ES-I3 (cell line): ENCODE measurements around the gene MYO7B.

Source experiments
- H3K36me3 ChIP-seq: 2 replicates; pipeline ENCODE4 v1.6.1; 2013; ENCODE audit warnings: mild to moderate bottlenecking, low read length, control low read depth, moderate library complexity; ENCODE audit not compliant: insufficient read depth
- H3K4me1 ChIP-seq: 2 replicates; pipeline ENCODE4 v1.6.1; 2013; ENCODE audit warnings: mild to moderate bottlenecking, control low read depth, low read length; ENCODE audit not compliant: insufficient read depth
- H3K9ac ChIP-seq: 2 replicates; pipeline ENCODE4 v1.6.1; 2013; ENCODE audit warnings: low read depth, mild to moderate bottlenecking, low read length, moderate library complexity
- H3K9me3 ChIP-seq: 2 replicates; pipeline ENCODE4 v1.6.1; 2013; ENCODE audit warnings: mild to moderate bottlenecking, low read length, moderate library complexity; ENCODE audit not compliant: control insufficient read depth, insufficient read depth

Gene MYO7B

DNA sequence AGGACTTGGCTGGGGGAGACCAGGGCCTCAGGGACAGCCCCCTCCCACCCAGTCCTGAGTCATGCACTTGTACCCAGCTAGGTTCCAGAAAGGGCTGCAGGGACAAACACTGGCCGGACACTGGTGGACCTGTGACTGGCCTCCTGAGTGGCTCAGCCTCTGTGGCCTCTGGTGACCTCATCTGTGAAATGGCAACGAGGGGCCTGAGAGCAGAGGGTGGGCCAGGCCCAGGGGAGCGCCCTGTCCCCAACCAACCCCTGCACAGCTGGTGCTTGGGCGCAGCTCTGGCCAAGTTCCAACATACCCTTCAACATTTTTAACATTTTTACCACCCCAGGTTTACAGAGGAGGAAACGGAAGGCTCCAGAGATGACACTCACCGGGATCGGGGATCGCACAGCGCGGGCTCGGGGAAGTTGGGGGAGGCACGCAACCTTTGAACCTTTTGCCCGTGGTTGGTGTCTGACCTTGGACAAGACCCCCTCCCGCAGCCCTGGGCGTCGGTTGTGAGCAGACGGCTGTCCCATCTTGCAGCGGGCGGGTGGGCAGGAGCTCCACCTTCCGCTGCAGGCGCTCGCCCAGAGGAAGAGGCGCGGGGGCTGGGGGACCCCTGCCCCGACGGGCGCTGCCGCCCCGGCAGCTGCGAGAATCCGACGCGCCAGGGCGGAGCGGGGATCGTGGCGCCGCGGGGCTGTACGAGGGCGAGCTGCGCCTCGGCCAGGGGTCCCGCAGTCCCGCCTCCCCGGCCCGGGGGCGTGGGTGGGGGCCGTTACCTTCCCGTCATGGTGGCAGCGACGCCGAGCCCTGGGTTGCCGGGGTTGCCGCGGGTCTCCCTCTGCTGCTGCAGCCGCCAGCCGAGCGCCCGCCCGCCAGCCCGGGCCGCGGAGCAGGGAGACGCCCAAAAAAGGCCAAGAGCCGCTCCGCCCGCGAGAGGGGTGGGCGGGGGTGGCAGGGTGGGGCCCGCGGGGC is 139.0 kb downstream of the MYO7B start:
- Histone ChIP-seq H3K9ac (peak overlapping the region; percentile 48), H3K9me3 (no peaks in the 10 kb centered on the region; the same call in 1 of the 2 replicates), H3K4me1 (no peaks in the 10 kb centered on the region), H3K36me3 (no peaks in the 10 kb centered on the region)

DNA sequence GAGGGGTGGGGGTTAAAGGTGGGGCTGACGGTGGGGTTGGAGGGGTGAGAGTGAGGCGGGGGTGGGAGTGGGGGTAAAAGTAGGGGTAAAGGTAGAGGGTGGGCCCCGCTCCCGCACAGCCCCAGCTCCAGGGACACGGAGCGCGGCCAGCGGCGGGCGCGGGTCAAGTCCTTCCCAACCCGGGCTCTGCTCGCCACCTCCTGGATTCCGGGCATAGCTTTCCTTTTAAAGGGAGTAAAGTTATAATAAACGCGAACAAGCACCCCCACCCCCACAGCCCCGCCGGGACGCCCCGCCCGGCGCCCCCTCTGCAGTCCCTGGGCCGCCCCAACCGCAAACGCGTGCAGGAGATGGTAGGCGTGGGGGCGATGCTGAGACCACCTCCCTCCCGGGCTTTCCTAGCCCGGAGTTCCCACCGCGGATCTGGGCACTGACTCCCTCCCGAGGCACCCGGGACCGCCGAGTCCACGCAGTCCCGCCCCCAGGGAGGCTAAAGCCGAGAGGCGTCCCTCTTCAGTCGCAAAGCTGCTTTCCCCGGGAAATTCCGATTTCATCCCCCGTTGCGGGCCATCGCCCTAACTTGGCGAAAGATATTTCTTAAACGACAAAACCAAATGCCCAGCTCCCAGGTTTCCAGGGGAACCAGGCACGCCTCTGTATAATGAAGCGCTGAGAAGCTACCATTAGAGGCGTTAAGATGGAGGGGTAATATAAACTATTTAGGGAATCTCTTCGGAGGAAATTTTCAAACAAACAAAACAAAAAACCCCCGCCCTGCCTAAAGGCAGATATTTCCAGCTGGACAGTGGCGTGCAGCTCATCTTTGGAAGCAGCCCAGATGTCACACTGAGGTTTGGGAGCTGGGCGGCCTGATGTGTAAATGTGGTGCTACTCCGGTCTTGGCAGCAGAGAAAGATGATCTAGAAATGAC is 140.1 kb downstream of the MYO7B start, which contains the start of gene LIMS2:
Gene LIMS2 (minus strand): TSS at position 200 of the 931 bp plus-strand sequence. CDS start 506 bp downstream, outside the sequence.
- Histone ChIP-seq H3K36me3 (no peaks in the 10 kb centered on the region), H3K9ac (peak within 1 kb of the TSS; percentile 67), H3K9me3 (no peaks in the 10 kb centered on the region; the same call in 1 of the 2 replicates), H3K4me1 (no peaks in the 10 kb centered on the region)

DNA sequence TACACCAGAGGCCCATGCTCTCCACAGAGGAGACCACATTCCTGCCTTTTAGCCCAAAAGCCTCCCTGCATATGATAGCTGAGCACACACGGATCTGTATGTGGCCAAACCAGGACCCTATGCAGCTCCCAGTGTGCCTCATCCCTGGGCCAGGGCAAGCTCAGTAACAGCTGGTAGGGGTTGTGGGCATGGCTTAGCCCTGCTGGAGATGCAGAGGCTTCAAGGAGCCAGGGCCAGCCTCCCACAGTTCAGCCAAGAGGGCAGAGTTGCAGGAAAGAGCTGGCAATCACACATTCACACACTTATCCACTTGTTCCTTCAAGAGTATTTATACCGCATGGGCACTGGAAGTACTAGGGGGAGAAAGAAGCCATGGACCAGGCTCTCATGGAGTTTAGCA is 141.4 kb downstream of the MYO7B start:
- Histone ChIP-seq H3K9me3 (no peaks in the 10 kb centered on the region; the same call in 1 of the 2 replicates), H3K9ac (no peak overlapping the region), H3K36me3 (no peaks in the 10 kb centered on the region), H3K4me1 (no peaks in the 10 kb centered on the region)

DNA sequence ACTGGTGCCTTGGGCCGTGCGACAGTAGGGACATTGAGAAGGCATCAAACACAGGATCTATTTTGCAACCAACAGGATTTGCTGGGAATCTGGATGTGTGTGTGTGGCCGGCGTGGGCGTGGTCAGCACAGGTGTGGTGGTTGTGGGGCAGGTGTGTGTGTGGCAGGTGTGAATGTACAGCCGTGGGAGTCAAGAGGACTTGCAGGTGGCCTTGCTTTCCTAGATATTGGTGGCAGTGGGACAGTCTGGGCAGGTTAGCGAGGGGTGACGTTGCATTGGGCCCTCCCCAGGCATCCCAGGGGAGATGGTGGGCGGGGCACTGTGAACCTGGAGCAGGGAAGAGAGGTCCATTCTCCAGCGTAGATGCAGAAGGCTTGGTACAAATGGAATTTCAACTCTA is 143.0 kb downstream of the MYO7B start:
- Histone ChIP-seq H3K9me3 (no peaks in the 10 kb centered on the region; the same call in 1 of the 2 replicates), H3K36me3 (no peaks in the 10 kb centered on the region), H3K4me1 (no peaks in the 10 kb centered on the region), H3K9ac (no peak overlapping the region)

DNA sequence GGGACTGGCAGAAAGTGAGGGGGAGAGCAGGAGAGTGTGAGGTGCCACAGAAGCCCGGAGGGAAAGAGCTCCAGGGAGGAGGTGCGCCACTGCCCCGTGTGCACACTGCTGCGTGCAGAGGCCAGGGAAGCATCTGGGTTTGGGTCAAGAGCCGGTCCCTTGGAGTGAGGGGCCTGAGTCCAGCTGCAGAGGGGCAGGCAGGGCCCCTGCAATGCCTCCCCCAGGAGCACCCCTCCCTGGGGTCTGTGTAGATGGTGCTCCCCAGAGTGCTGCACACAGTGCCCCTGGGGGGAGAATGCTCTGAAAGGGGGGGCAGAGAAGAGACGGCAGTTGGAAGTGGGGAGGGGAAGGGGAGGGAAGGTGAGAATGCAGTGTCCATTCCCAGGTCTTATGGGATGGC is 143.5 kb downstream of the MYO7B start:
- no peaks in the 10 kb centered on the region; the same call in 1 of the 2 replicates for H3K9me3 ChIP-seq
- no peaks in the 10 kb centered on the region for H3K36me3 ChIP-seq
- H3K9ac ChIP-seq: no peak overlapping the region
- 0 out of 2 replicates have a peak, but pooled peaks cover 3% of the 10 kb centered on the region for H3K4me1 ChIP-seq

DNA sequence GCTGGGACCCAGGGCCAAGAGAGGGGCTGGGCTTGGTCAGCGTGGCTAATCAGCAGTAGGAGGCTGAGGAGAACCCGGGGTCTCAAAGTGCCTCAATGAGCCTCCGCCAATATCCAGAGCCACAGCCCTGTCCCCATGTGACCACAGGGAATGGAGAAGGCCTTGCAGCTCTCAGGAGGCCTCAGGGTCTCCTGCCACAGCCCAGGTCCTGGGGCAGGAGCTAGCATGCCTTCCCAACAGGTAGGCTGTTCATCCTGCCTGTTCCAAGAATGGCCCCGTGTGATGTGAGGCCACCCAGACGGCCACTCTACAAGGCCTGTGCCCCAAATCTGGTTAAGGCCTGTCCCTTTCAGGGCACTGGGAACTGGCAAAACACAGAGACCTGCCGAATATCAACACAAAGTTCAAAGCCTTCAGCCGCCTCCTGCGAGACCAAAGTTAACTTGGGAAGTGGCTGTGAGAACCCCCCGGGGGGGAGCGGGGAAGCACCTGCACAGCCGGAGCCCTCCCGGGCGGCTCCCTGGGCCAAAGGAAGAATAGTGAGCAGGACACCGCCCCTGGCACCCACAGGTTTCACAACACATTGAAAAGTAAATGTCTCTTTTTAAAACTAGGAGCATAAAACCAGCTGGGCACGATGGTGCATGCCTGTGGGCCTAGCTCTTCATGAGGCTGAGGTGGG is 144.3 kb downstream of the MYO7B start:
- Histone ChIP-seq H3K4me1 (0 out of 2 replicates have a peak, but pooled peaks cover 4% of the 10 kb centered on the region), H3K36me3 (no peaks in the 10 kb centered on the region), H3K9ac (no peak overlapping the region), H3K9me3 (no peaks in the 10 kb centered on the region; the same call in 1 of the 2 replicates)

DNA sequence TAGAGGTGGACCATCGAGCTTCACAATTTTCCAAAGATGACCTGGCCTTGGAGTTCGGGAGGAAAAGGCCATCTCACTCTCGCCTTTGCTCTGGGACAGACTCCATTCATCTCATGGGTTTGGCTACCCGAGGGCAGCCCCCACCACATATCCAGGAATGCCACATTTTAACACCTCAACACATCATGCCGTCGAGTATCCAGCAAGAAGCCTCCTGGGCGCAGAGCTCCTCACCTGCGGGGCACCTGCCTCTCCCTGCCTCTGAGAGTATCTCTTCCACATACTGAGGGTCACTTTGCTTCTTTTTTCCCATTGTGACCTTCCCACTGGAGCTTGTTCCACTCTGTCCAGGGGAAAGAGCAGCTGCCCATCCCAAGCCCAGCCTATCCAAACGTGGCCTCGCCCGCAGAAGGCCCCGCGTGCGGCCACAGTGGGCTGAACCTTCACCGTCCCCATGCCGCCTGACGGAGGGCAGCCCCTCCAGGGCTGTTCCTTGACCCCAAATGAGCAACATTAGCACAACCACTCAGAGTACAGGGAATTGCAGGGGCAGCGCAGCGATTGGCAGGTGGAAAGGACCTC is 145.3 kb downstream of the MYO7B start:
- Histone ChIP-seq H3K9ac (no peak overlapping the region), H3K4me1 (0 out of 2 replicates have a peak, but pooled peaks cover 4% of the 10 kb centered on the region), H3K36me3 (no peaks in the 10 kb centered on the region), H3K9me3 (no peaks in the 10 kb centered on the region; the same call in 1 of the 2 replicates)

DNA sequence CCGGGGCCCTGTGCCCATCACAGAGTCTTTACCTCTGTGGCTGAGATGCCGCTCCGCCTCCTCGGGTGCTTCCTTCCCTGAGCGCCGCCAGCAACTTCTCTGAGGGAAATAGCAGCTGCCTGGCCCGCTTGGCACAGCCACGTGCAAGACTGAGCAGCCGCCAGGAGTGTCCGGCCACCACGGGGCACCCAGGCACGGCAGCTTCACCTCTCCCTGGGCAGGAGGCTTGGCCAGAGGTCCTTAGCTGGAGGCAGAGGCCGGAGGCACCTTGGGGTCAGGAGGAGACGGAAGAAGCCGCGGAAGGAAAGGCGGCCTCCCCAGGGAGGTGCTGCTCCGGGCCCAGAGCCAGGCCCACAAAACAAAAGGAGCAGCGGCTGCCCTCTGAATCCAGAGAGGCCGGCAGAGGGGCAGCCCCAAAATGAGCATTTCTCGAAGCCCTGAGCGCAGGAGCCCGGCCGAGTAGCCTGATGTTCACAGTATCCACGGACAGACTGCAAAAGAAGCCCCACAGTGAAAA is 145.9 kb downstream of the MYO7B start:
- Histone ChIP-seq H3K9me3 (no peaks in the 10 kb centered on the region; the same call in 1 of the 2 replicates), H3K36me3 (no peaks in the 10 kb centered on the region), H3K9ac (no peak overlapping the region)

DNA sequence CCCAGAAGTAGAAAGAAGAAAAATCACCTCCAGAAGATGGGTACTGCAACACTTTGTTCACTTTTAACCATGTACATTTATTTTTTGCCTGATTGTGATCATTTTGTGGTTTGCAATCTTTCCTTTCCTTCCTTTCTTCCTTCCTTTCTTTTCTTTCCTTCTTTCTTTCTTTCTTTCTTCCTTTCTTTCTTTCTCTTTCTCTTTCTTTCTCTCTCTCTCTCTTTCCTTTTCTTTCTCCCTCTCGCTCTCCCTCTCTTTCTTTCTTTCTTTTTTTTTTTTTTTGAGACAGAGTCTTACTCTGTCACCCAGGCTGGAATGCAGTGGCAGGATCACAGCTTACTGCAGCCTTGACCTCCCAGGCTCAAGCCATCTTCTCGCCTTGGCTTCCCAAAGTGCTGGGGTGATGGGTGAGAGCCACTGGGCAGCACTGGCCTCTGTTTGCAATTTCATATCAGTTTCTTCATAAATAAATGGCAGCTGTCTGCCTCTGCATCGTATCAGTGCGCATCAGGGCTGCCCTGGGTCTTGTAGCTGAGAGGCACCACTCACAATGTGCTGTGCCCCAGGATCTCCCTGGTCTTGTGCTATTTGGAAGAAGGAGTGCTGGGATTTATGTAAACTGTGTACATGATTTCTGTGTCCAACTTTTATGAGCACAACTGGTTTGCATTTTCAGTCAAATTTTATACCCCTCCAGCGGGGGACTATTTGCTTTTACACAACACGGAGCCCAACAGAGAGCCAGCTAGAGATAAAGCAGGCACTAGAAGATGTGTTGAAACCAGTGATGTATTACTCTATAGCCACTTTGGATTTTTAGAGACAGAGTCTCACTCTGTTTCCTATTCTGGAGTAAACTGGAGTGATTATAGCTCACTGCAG is 146.7 kb downstream of the MYO7B start:
- Histone ChIP-seq H3K9ac (no peak overlapping the region), H3K36me3 (no peaks in the 10 kb centered on the region), H3K4me1 (0 out of 2 replicates have a peak, but pooled peaks cover 4% of the 10 kb centered on the region), H3K9me3 (no peaks in the 10 kb centered on the region)

More for the DNA sequence above, 145.9 kb downstream of the MYO7B start:
- 0 out of 2 replicates have a peak, but pooled peaks cover 4% of the 10 kb centered on the region for H3K4me1 ChIP-seq

DNA sequence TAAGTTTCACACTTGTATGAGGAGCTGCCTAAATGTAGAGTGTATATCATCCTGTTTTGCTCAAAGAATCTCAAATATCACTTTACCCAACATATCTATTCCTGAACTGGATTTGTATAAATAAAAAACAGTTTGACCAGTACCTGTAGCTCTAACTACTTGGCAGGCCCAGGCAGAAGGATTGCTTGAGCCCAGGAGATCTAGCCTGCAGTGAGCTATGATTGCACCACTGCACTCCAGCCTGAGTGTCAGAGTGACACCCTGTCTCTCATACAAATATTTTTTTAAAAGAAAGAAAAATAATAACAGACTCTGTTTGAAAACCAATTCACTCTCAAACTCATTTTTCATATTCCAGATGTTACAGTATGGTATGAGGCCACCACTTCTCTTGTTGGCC is 147.6 kb downstream of the MYO7B start:
- no peaks in the 10 kb centered on the region for H3K36me3 ChIP-seq
- H3K4me1 ChIP-seq: 0 out of 2 replicates have a peak, but pooled peaks cover 4% of the 10 kb centered on the region
- H3K9ac ChIP-seq: no peak overlapping the region
- H3K9me3 ChIP-seq: peaks cover 3% of the 10 kb centered on the region; the same call in 1 of the 2 replicates

DNA sequence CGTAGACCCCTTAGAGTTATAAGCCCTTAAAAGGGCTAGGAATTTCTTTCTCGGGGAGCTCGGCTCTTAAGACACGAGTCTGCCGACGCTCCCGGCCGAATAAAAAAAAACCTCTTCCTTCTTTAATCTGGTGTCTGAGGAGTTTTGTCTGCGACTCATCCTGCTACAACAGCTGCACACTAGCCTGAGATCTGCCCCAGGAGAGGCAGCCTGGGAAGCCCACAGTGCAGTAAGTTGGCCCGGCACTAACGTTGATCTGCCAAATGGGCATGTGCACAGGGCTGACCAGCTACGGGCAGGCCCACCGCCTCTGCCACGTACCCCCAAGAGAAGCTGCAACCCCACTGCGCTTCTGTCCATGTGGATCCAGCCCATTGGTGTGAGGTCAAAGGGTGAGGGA is 148.3 kb downstream of the MYO7B start:
- Histone ChIP-seq H3K36me3 (no peaks in the 10 kb centered on the region), H3K9ac (no peak overlapping the region), H3K4me1 (0 out of 2 replicates have a peak, but pooled peaks cover 4% of the 10 kb centered on the region), H3K9me3 (peaks cover 4% of the 10 kb centered on the region; the same call in 1 of the 2 replicates)

DNA sequence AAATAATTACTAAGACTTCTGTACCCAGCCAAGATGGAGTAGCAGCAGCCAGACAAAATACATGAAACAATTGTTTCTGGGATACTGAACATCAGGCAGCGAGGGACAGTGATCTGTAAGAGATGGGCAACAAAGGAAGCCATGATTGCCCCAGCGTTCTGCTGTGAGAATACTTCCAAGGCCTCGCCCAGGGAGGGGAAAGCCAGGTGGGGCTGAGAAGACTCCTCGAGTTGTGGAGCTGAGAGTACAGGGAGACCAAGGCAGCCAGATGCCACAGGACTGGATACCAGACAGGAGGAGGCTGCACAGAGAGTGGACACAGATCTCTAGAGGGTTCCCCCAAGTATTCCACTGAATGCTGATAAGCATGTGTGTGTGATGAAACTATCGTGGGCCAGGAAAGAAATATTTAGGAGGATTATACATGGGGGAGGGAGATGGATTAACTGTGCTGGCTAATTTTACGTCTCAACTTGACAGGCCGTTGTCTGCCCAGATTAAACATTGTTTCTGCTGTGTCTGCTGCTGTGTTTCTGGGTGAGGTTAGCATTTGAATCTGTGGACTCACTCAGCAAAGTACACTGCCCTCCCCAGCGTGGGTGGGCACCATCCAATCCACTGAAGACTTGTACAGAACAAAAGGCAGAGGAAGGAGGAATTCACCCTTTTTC is 150.1 kb downstream of the MYO7B start:
- Histone ChIP-seq H3K4me1 (0 out of 2 replicates have a peak, but pooled peaks cover 4% of the 10 kb centered on the region), H3K36me3 (no peaks in the 10 kb centered on the region), H3K9me3 (peaks cover 12% of the 10 kb centered on the region; the same call in 1 of the 2 replicates), H3K9ac (no peak overlapping the region)
